ENCODE results near the gene CELF4. TPM values are rescaled to one million over a fixed set of nuclear protein-coding genes. Genes with fewer than 3 reads are reported as not detected.

The CELF4 gene
- total and polyA plus RNA-seq, 10 of the 15 experiments (the other 5 are each of a cell fraction or from before 2014, with no cell fraction given): 0.03 to 0.32 TPM; not detected in 8

DNA sequence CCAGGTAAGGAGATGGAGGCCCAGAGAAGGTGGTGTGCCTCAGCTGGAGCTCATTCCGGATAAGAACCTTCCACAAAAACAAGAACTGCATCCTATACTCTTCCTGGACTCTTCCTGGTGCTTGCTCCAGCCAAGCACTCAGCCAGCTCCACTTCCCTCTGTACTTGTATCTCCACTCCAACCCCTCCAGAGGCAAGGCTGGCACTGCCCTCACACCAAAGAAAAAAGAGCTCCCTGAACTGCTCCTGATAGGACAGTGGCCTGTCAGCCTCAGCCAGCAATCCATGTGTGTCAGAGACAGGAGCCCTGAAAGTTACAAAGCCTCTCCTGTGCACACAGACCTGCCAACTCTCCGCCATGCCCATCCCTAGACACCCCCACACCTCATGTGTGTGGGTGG is 248.1 kb downstream of the CELF4 start:
- Histone ChIP-seq H3K36me3 (ENCODE audit: control insufficient read depth in 2 of 2, insufficient read depth in 2 of 2, low read length in 1 of 2) (no peaks in the 10 kb centered on the region), H3K27ac (ENCODE audit: control insufficient read depth, insufficient read depth) (no peak overlapping the region), H3K4me2 (ENCODE audit: control insufficient read depth, insufficient read depth) (no peak overlapping the region), H3K27me3 (replicated peaks in 1 of 2; ENCODE audit: control insufficient read depth in 2 of 2, insufficient read depth in 2 of 2, low read length in 1 of 2) (0 out of 4 replicates have a peak, but pooled peaks cover 0 to 1% of the 10 kb centered on the region in 2 experiments), H3K9me3 (replicated peaks; ENCODE audit: control insufficient read depth, insufficient read depth, low read length) (no peaks in the 10 kb centered on the region), H3K4me1 (ENCODE audit: control insufficient read depth, insufficient read depth, low read length) (no peaks in the 10 kb centered on the region), H3K79me2 (ENCODE audit: control insufficient read depth, insufficient read depth, low read length) (no peaks in the 10 kb centered on the region), H3K9ac (ENCODE audit: control insufficient read depth, insufficient read depth, low read length) (no peak overlapping the region), H3K4me3 (no peak overlapping the region), H4K20me1 (ENCODE audit: control insufficient read depth, insufficient read depth) (no peaks in the 10 kb centered on the region), H2AFZ (ENCODE audit: control insufficient read depth, low read depth, low read length) (no peak overlapping the region)
- no TSS peak for BruUV-seq (replicated peaks)
- ATAC-seq: no peak
- in situ Hi-C loops (cut with MboI): loop anchor here (25.0 kb wide), 1 partner anchor 380 kb away; no protein-coding TSS in a partner anchor
- FAIRE-seq: no peak
- SMC1A ChIA-PET (ENCODE audit: uncharacterized antibody, unreplicated experiment): no interaction called here
- 4% methylated on average over 2 of the region's 2 CpGs for WGBS (ENCODE audit: insufficient coverage, insufficient replicate concordance, low lambda C conversion rate, missing lambda C conversion rate)
- intact Hi-C loops (cut with micrococcal nuclease; ENCODE audit: unreplicated experiment): no loop called here
- CTCF ChIA-PET: no interaction called here
- POLR2A ChIA-PET: no interaction called here
- no peak for DNase-seq (ENCODE audit: low read depth, low spot score)
- TF ChIP-seq, protein P1, sequence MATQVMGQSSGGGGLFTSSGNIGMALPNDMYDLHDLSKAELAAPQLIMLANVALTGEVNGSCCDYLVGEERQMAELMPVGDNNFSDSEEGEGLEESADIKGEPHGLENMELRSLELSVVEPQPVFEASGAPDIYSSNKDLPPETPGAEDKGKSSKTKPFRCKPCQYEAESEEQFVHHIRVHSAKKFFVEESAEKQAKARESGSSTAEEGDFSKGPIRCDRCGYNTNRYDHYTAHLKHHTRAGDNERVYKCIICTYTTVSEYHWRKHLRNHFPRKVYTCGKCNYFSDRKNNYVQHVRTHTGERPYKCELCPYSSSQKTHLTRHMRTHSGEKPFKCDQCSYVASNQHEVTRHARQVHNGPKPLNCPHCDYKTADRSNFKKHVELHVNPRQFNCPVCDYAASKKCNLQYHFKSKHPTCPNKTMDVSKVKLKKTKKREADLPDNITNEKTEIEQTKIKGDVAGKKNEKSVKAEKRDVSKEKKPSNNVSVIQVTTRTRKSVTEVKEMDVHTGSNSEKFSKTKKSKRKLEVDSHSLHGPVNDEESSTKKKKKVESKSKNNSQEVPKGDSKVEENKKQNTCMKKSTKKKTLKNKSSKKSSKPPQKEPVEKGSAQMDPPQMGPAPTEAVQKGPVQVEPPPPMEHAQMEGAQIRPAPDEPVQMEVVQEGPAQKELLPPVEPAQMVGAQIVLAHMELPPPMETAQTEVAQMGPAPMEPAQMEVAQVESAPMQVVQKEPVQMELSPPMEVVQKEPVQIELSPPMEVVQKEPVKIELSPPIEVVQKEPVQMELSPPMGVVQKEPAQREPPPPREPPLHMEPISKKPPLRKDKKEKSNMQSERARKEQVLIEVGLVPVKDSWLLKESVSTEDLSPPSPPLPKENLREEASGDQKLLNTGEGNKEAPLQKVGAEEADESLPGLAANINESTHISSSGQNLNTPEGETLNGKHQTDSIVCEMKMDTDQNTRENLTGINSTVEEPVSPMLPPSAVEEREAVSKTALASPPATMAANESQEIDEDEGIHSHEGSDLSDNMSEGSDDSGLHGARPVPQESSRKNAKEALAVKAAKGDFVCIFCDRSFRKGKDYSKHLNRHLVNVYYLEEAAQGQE (IDR thresholded peaks at IDR 0.05; ENCODE audit: low read depth, low read length): no peak
- no peak for TF ChIP-seq ZZZ3 (IDR thresholded peaks at IDR 0.05; ENCODE audit: control insufficient read depth, insufficient read length, low read depth)
- RAD21 ChIA-PET (ENCODE audit: unreplicated experiment): no interaction called here

DNA sequence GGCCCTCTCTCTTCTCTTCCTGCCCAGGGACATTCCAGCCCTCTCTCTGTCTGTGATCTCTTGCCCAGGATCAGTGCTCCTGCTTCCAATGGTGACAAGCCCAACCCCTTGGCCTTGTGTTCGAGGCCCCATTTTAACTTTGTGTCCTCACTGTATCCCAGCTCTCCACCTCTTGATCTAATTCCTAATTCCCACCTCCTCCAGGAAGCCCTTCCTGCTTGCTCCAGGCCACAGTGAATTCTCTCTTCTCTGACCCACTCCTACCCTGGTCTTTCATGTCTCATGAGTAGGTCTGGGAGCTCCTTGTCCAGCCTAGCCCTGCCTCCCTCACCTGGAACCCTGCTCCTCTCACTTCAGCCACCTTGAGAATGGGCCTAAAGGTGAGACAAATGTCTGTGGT is 249.1 kb downstream of the CELF4 start:
- Histone ChIP-seq H3K4me2 (ENCODE audit: control insufficient read depth, insufficient read depth) (no peak overlapping the region), H3K4me3 (no peak overlapping the region), H3K9me3 (replicated peaks; ENCODE audit: control insufficient read depth, insufficient read depth, low read length) (no peaks in the 10 kb centered on the region), H3K4me1 (ENCODE audit: control insufficient read depth, insufficient read depth, low read length) (no peaks in the 10 kb centered on the region), H3K79me2 (ENCODE audit: control insufficient read depth, insufficient read depth, low read length) (no peaks in the 10 kb centered on the region), H3K9ac (ENCODE audit: control insufficient read depth, insufficient read depth, low read length) (no peak overlapping the region), H4K20me1 (ENCODE audit: control insufficient read depth, insufficient read depth) (no peaks in the 10 kb centered on the region), H3K27me3 (replicated peaks in 1 of 2; ENCODE audit: control insufficient read depth in 2 of 2, insufficient read depth in 2 of 2, low read length in 1 of 2) (0 out of 4 replicates have a peak, but pooled peaks cover 0 to 1% of the 10 kb centered on the region in 2 experiments), H2AFZ (ENCODE audit: control insufficient read depth, low read depth, low read length) (no peak overlapping the region), H3K27ac (ENCODE audit: control insufficient read depth, insufficient read depth) (no peak overlapping the region), H3K36me3 (ENCODE audit: control insufficient read depth in 2 of 2, insufficient read depth in 2 of 2, low read length in 1 of 2) (no peaks in the 10 kb centered on the region)
- DNase-seq (ENCODE audit: low read depth, low spot score) (no peak), FAIRE-seq (no peak), ATAC-seq (no peak)
- ChIA-PET SMC1A (ENCODE audit: uncharacterized antibody, unreplicated experiment) (no interaction called here), CTCF (no interaction called here), POLR2A (no interaction called here), RAD21 (ENCODE audit: unreplicated experiment) (no interaction called here)
- TF ChIP-seq, protein P2, sequence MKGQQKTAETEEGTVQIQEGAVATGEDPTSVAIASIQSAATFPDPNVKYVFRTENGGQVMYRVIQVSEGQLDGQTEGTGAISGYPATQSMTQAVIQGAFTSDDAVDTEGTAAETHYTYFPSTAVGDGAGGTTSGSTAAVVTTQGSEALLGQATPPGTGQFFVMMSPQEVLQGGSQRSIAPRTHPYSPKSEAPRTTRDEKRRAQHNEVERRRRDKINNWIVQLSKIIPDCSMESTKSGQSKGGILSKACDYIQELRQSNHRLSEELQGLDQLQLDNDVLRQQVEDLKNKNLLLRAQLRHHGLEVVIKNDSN (IDR thresholded peaks at IDR 0.05; ENCODE audit: borderline replicate concordance, extremely low read length, insufficient read depth, low read depth, low read length): no peak
- no peak for TF ChIP-seq CHD1 (IDR thresholded peaks at IDR 0.05; ENCODE audit: low read depth, low read length)
- TF ChIP-seq, protein P3, sequence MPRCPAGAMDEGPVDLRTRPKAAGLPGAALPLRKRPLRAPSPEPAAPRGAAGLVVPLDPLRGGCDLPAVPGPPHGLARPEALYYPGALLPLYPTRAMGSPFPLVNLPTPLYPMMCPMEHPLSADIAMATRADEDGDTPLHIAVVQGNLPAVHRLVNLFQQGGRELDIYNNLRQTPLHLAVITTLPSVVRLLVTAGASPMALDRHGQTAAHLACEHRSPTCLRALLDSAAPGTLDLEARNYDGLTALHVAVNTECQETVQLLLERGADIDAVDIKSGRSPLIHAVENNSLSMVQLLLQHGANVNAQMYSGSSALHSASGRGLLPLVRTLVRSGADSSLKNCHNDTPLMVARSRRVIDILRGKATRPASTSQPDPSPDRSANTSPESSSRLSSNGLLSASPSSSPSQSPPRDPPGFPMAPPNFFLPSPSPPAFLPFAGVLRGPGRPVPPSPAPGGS (IDR thresholded peaks at IDR 0.05; ENCODE audit: borderline replicate concordance, insufficient read depth, low read depth, low read length, poor library complexity, severe bottlenecking): no peak
- in situ Hi-C loops (cut with MboI): loop anchor here (25.0 kb wide), 1 partner anchor 379 kb away; no protein-coding TSS in a partner anchor
- 0% methylated on average over 1 of the region's 1 CpG for WGBS (ENCODE audit: insufficient coverage, insufficient replicate concordance, low lambda C conversion rate, missing lambda C conversion rate)
- BruUV-seq (replicated peaks): no TSS peak
- intact Hi-C loops (cut with micrococcal nuclease; ENCODE audit: unreplicated experiment): no loop called here

All from GM12878 (cell line).